ENCODE data around the gene MKRN2.

The MKRN2 gene

DNA sequence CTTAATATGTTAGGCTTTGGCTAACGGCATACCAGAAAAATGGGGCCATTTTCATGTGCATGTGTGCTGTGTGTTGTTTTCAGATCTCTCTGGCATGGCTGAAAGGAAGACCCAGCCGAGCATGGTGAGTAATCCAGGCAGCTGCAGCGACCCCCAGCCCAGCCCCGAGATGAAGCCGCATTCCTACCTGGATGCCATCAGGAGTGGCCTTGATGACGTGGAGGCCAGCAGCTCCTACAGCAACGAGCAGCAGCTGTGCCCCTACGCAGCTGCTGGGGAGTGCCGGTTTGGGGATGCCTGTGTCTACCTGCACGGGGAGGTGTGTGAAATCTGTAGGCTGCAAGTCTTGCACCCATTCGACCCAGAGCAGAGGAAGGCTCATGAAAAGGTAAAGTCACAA lies 15.1 kb downstream of the MKRN2 start:
- in situ Hi-C loops (cut with MboI; ENCODE audit: low pct_unique_long_range_greater_than_20kb, low sequenced_read_pairs, unreplicated experiment) = no loop called here
- no peak for DNase-seq (ENCODE audit: low spot score)
- TF ChIP-seq, protein P1, sequence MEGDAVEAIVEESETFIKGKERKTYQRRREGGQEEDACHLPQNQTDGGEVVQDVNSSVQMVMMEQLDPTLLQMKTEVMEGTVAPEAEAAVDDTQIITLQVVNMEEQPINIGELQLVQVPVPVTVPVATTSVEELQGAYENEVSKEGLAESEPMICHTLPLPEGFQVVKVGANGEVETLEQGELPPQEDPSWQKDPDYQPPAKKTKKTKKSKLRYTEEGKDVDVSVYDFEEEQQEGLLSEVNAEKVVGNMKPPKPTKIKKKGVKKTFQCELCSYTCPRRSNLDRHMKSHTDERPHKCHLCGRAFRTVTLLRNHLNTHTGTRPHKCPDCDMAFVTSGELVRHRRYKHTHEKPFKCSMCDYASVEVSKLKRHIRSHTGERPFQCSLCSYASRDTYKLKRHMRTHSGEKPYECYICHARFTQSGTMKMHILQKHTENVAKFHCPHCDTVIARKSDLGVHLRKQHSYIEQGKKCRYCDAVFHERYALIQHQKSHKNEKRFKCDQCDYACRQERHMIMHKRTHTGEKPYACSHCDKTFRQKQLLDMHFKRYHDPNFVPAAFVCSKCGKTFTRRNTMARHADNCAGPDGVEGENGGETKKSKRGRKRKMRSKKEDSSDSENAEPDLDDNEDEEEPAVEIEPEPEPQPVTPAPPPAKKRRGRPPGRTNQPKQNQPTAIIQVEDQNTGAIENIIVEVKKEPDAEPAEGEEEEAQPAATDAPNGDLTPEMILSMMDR (IDR thresholded peaks at IDR 0.05; ENCODE audit: extremely low read depth, insufficient read depth, missing control alignments) = no peak

DNA sequence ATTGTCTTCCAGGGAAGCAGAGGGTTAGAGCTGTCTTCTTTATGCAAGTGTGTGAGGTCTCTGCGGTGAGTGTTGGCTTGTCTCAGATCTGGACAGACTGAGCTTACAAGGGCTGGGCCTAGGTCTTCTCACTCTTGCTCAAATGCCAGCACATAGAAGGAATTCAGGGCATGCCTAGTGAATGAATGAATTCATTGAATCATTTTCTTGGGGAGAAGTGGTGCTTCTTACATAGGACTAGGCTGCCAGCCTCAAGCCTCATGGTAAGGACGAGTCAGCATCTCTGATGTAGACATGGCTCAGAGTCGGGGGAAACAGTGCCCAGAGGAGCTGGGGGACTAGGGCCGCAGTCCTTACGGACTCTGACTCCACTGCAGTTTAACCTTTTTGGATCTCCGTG lies 17.2 kb downstream of the MKRN2 start:
- DNase-seq (ENCODE audit: low spot score) = no peak
- in situ Hi-C loops (cut with MboI; ENCODE audit: low pct_unique_long_range_greater_than_20kb, low sequenced_read_pairs, unreplicated experiment) = no loop called here

DNA sequence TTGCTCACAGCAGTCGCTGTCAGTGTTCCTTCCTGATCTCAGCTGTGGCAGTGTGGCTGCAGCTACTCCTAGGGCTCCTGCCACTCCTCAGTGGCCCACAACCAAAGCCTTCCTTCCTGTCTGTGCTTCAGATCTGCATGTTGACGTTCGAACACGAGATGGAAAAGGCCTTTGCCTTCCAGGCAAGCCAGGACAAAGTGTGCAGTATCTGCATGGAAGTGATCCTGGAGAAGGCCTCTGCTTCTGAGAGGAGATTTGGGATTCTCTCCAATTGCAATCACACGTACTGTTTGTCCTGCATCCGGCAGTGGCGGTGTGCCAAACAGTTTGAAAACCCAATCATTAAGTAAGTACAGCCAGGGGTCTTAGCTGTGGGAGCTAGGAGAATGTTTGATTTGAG lies 17.8 kb downstream of the MKRN2 start:
- TF ChIP-seq, protein P1 (IDR thresholded peaks at IDR 0.05; ENCODE audit: extremely low read depth, insufficient read depth, missing control alignments) = no peak
- DNase-seq (ENCODE audit: low spot score) = no peak
- in situ Hi-C loops (cut with MboI; ENCODE audit: low pct_unique_long_range_greater_than_20kb, low sequenced_read_pairs, unreplicated experiment) = no loop called here

More for the DNA sequence above, 17.2 kb downstream of the MKRN2 start:
- TF ChIP-seq, protein P1 (IDR thresholded peaks at IDR 0.05; ENCODE audit: extremely low read depth, insufficient read depth, missing control alignments) = no peak

DNA sequence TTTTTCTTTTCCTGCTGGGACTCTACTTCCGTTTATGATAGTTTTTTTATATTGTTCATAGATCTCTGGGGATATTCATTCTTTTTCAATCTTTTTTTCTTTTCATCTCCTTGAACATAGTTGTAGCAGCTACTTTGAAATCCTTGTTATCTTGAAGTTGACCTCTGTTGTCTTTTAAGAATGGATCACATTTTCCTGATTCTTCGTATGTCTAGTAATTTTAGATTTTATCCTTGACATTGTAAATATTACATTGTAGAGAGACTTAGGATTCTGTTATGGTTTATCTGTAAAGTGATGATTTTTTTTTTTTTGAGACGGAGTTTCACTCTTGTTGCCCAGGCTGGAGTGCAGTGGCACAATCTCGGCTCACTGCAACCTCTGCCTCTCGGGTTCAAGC lies 20.5 kb downstream of the MKRN2 start:
- no peak for DNase-seq (ENCODE audit: low spot score)
- TF ChIP-seq, protein P1 (IDR thresholded peaks at IDR 0.05; ENCODE audit: extremely low read depth, insufficient read depth, missing control alignments) = no peak
- in situ Hi-C loops (cut with MboI; ENCODE audit: low pct_unique_long_range_greater_than_20kb, low sequenced_read_pairs, unreplicated experiment) = no loop called here

DNA sequence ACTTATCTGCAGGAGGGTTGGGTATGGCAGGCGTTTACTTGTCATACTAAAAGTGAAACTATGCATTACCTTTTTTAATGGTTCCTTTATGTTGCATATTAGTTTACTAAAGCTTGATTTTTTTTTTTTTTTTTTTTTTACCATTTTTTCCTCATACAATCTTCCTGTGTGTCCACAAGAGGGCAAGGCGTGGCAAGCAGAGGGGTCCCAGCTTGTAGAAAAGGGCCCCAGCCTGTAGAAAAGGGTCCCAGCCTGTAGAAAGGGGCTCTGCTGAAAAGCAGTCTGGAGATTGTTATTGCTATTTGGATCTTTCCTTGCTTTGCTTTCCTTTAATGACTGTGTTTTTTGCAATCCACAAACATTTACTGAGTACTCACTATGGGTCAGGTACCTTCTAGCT lies 21.9 kb downstream of the MKRN2 start:
- no peak for DNase-seq (ENCODE audit: low spot score)
- TF ChIP-seq, protein P1 (IDR thresholded peaks at IDR 0.05; ENCODE audit: extremely low read depth, insufficient read depth, missing control alignments) = no peak
- in situ Hi-C loops (cut with MboI; ENCODE audit: low pct_unique_long_range_greater_than_20kb, low sequenced_read_pairs, unreplicated experiment) = no loop called here

DNA sequence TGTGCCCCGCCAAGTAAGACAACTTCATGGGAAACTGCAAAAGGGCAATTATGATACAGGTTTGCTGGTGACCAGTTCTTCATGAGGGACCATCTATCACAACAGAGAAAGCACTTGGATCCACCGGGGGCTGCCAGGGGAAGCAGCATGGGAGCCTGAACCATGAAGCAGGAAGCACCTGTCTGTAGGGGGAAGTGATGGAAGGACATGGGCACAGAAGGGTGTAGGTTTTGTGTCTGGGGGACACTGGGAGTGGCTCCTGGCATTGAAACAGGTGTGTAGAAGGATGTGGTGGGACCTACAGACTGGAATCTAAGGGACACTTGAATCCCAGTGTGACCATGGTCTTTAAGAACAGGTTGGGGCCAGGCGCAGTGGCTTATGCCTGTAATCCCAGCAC lies 22.6 kb downstream of the MKRN2 start:
- in situ Hi-C loops (cut with MboI; ENCODE audit: low pct_unique_long_range_greater_than_20kb, low sequenced_read_pairs, unreplicated experiment) = no loop called here
- DNase-seq (ENCODE audit: low spot score) = no peak
- TF ChIP-seq, protein P1 (IDR thresholded peaks at IDR 0.05; ENCODE audit: extremely low read depth, insufficient read depth, missing control alignments) = no peak

DNA sequence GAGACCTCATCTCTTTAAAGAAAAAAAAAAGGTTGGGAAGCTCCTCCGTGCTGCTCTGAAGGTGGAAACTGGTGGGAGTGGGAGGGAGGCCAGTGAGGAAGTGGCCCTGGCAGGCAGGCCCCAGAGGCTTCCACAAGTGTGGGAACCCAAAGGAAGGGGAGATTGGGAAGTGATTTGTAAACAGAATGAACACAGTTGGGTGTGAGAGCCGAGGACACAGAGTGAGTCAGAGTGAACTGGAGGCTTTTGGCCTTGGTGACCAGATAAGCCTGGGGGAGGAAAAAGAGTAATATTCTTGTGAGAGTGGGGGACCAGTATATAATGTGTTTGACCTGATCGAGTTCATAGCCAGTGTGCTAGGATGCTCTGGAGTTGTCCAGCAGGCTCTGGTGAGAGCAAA lies 23.0 kb downstream of the MKRN2 start:
- TF ChIP-seq, protein P1 (IDR thresholded peaks at IDR 0.05; ENCODE audit: extremely low read depth, insufficient read depth, missing control alignments) = no peak
- DNase-seq (ENCODE audit: low spot score) = no peak
- in situ Hi-C loops (cut with MboI; ENCODE audit: low pct_unique_long_range_greater_than_20kb, low sequenced_read_pairs, unreplicated experiment) = no loop called here
